ENCODE measurements around the gene CLASP2.

The CLASP2 gene

GRCh38 chr3:33538678-33539339 is 179.2 kb downstream of the CLASP2 start:
- Histone ChIP-seq H3K4me3 (ENCODE audit: low read length, poor library complexity, severe bottlenecking) (no peak overlapping the region), H3K9me2 (replicated peaks; ENCODE audit: low read depth, low read length) (no peaks in the 10 kb centered on the region), H3K27me3 (ENCODE audit: insufficient read depth, low read length, poor library complexity, severe bottlenecking) (no peaks in the 10 kb centered on the region), H3F3A (ENCODE audit: low read depth) (no peaks in the 10 kb centered on the region), H3K9ac (ENCODE audit: low read depth, low read length, poor library complexity, severe bottlenecking) (no peak overlapping the region), H3K4me1 (ENCODE audit: insufficient read depth, low read length, poor library complexity, severe bottlenecking) (no peaks in the 10 kb centered on the region), H3K79me2 (ENCODE audit: insufficient read depth, low read length) (no peaks in the 10 kb centered on the region), H2AFZ (ENCODE audit: low read length) (no peak overlapping the region), H3K4me2 (ENCODE audit: low read depth, low read length, poor library complexity, severe bottlenecking) (no peak overlapping the region), H3K36me3 (ENCODE audit: insufficient read depth, low read length) (peaks cover 5% of the 10 kb centered on the region; the same call in 1 of the 2 replicates), H3K9me3 (ENCODE audit: insufficient read depth, low read depth, low read length) (no peaks in the 10 kb centered on the region), H4K20me1 (ENCODE audit: insufficient read depth, low read length, poor library complexity, severe bottlenecking) (no peaks in the 10 kb centered on the region)
- TF ChIP-seq, protein P1, sequence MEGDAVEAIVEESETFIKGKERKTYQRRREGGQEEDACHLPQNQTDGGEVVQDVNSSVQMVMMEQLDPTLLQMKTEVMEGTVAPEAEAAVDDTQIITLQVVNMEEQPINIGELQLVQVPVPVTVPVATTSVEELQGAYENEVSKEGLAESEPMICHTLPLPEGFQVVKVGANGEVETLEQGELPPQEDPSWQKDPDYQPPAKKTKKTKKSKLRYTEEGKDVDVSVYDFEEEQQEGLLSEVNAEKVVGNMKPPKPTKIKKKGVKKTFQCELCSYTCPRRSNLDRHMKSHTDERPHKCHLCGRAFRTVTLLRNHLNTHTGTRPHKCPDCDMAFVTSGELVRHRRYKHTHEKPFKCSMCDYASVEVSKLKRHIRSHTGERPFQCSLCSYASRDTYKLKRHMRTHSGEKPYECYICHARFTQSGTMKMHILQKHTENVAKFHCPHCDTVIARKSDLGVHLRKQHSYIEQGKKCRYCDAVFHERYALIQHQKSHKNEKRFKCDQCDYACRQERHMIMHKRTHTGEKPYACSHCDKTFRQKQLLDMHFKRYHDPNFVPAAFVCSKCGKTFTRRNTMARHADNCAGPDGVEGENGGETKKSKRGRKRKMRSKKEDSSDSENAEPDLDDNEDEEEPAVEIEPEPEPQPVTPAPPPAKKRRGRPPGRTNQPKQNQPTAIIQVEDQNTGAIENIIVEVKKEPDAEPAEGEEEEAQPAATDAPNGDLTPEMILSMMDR (conservative IDR thresholded peaks at IDR 0.05; ENCODE audit: low read length), result no peak
- TF ChIP-seq EZH2phosphoT487 (IDR thresholded peaks at IDR 0.05; ENCODE audit: borderline replicate concordance), result no peak

DNA sequence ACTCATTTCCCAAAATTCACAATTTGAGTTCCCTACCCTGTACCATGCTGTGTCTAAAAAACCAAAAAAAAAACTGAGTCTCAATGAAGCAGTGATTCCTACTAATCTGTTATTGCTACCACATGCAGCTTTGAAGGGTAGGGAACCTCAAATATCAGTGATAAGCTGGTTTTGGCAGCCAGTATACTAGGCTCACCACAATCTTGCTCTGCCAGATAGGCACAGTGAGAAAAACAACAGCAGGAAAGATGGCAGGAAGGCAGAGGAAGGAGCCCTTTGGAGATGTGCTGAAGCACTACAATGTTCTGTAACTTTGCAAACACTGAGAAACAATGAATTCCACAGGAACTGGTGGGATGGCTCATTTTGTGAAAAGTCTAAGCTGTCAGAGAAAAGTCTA is 180.9 kb downstream of the CLASP2 start:
- TF ChIP-seq, protein P1 (conservative IDR thresholded peaks at IDR 0.05; ENCODE audit: low read length), result no peak
- no peak for TF ChIP-seq EZH2phosphoT487 (IDR thresholded peaks at IDR 0.05; ENCODE audit: borderline replicate concordance)
- no peaks in the 10 kb centered on the region for H3K79me2 ChIP-seq (ENCODE audit: insufficient read depth, low read length)
- no peaks in the 10 kb centered on the region for H3K27me3 ChIP-seq (ENCODE audit: insufficient read depth, low read length, poor library complexity, severe bottlenecking)
- H2AFZ ChIP-seq (ENCODE audit: low read length), result no peak overlapping the region
- no peak overlapping the region for H3K9ac ChIP-seq (ENCODE audit: low read depth, low read length, poor library complexity, severe bottlenecking)
- no peak overlapping the region for H3K4me3 ChIP-seq (ENCODE audit: low read length, poor library complexity, severe bottlenecking)
- H3K9me3 ChIP-seq (ENCODE audit: insufficient read depth, low read depth, low read length), result no peaks in the 10 kb centered on the region
- no peak overlapping the region for H3K4me2 ChIP-seq (ENCODE audit: low read depth, low read length, poor library complexity, severe bottlenecking)
- no peaks in the 10 kb centered on the region for H3K4me1 ChIP-seq (ENCODE audit: insufficient read depth, low read length, poor library complexity, severe bottlenecking)
- H3K36me3 ChIP-seq (ENCODE audit: insufficient read depth, low read length), result peaks cover 5% of the 10 kb centered on the region; the same call in 1 of the 2 replicates
- H3F3A ChIP-seq (ENCODE audit: low read depth), result no peaks in the 10 kb centered on the region
- H4K20me1 ChIP-seq (ENCODE audit: insufficient read depth, low read length, poor library complexity, severe bottlenecking), result no peaks in the 10 kb centered on the region
- no peaks in the 10 kb centered on the region for H3K9me2 ChIP-seq (replicated peaks; ENCODE audit: low read depth, low read length)

GRCh38 chr3:33526787-33527186 is 191.3 kb downstream of the CLASP2 start:
- H3K9ac ChIP-seq (ENCODE audit: low read depth, low read length, poor library complexity, severe bottlenecking), result no peak overlapping the region
- no peaks in the 10 kb centered on the region for H3K4me1 ChIP-seq (ENCODE audit: insufficient read depth, low read length, poor library complexity, severe bottlenecking)

More at GRCh38 chr3:33526787-33527186, 191.3 kb downstream of the CLASP2 start:
- H3K9me2 ChIP-seq (replicated peaks; ENCODE audit: low read depth, low read length), result no peaks in the 10 kb centered on the region
- H3K27me3 ChIP-seq (ENCODE audit: insufficient read depth, low read length, poor library complexity, severe bottlenecking), result no peaks in the 10 kb centered on the region
- H2AFZ ChIP-seq (ENCODE audit: low read length), result no peak overlapping the region
- peaks cover 13% of the 10 kb centered on the region for H3K9me3 ChIP-seq (ENCODE audit: insufficient read depth, low read depth, low read length)
- no peak overlapping the region for H3K4me2 ChIP-seq (ENCODE audit: low read depth, low read length, poor library complexity, severe bottlenecking)
- no peaks in the 10 kb centered on the region for H3F3A ChIP-seq (ENCODE audit: low read depth)
- H4K20me1 ChIP-seq (ENCODE audit: insufficient read depth, low read length, poor library complexity, severe bottlenecking), result no peaks in the 10 kb centered on the region
- TF ChIP-seq EZH2phosphoT487 (IDR thresholded peaks at IDR 0.05; ENCODE audit: borderline replicate concordance), result no peak
- TF ChIP-seq, protein P1 (conservative IDR thresholded peaks at IDR 0.05; ENCODE audit: low read length), result no peak
- no peaks in the 10 kb centered on the region for H3K79me2 ChIP-seq (ENCODE audit: insufficient read depth, low read length)
- peaks cover 39% of the 10 kb centered on the region; the same call in 1 of the 2 replicates for H3K36me3 ChIP-seq (ENCODE audit: insufficient read depth, low read length)
- H3K4me3 ChIP-seq (ENCODE audit: low read length, poor library complexity, severe bottlenecking), result no peak overlapping the region

All from Loucy (cell line).